ENCODE results near the gene IFI27L1. TPM values are rescaled to one million over a fixed set of nuclear protein-coding genes. Genes with fewer than 3 reads are reported as not detected.

The IFI27L1 gene
- polyA plus RNA-seq, 3 donors = 2.1 to 3.1 (median 2.2) TPM

DNA sequence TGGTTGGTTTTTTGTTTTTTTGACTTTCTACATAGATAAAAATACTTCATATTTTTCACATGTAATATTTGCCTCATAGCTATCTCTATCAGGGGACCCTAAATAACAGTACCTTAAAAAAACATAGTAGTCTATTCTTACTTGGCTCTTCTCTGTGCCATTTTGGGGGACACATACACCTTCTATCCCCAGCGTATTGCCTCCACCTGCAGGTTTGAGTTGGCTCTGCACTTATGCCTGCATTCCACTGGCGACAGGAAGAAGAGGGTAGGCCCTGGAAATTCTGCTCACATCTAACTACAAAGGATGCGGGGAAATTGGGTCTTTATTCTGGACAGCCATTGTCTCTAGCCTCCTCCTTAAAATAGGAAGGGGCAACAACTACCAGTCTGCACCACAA, 62.1 kb downstream of the IFI27L1 start:
- H3K4me3 Mint-ChIP-seq = no peak overlapping the region
- H3K27me3 Mint-ChIP-seq (ENCODE audit: low read depth in 3 of 3) = peaks cover 0 to 6% (median 0%) of the 10 kb centered on the region in 3 donors
- Histone ChIP-seq H3K9me3 (replicated peaks in 1 of 2; ENCODE audit: control insufficient read depth in 1 of 2, insufficient read depth in 1 of 2, low read length in 2 of 2) (no peaks in the 10 kb centered on the region), H3K4me1 (ENCODE audit: control insufficient read depth in 1 of 2, insufficient read depth in 2 of 2, low read length in 2 of 2) (peaks cover 8% of the 10 kb centered on the region in 2 donors), H2AFZ (ENCODE audit: insufficient read depth, low read depth, low read length, poor library complexity, severe bottlenecking) (no peak overlapping the region), H3K9ac (ENCODE audit: insufficient read depth, low read length, poor library complexity, severe bottlenecking) (no peak overlapping the region), H3K4me2 (replicated peaks; ENCODE audit: extremely low read depth, low read length, poor library complexity, severe bottlenecking) (no peak overlapping the region), H3K79me2 (ENCODE audit: insufficient read depth, low read length) (no peaks in the 10 kb centered on the region), H3K27me3 (ENCODE audit: control insufficient read depth in 2 of 2, insufficient read depth in 2 of 2, low read length in 2 of 2) (no peaks in the 10 kb centered on the region), H3K27ac (ENCODE audit: low read depth in 1 of 2, low read length in 2 of 2) (no peak overlapping the region), H4K20me1 (ENCODE audit: insufficient read depth, low read length) (no peaks in the 10 kb centered on the region), H3K4me3 (replicated peaks in 1 of 3; ENCODE audit: low read depth in 2 of 3, low read length in 3 of 3) (no peak overlapping the region), H3K36me3 (replicated peaks in 1 of 2; ENCODE audit: control insufficient read depth in 1 of 2, insufficient read depth in 2 of 2, low read length in 2 of 2) (no peaks in the 10 kb centered on the region)
- intact Hi-C loops (cut with micrococcal nuclease) = no loop called here
- peaks cover 13% of the 10 kb centered on the region for H3K4me1 Mint-ChIP-seq
- 100% methylated on average over 2 of the region's 3 CpGs for WGBS (ENCODE audit: insufficient coverage)
- TF ChIP-seq, protein P1, sequence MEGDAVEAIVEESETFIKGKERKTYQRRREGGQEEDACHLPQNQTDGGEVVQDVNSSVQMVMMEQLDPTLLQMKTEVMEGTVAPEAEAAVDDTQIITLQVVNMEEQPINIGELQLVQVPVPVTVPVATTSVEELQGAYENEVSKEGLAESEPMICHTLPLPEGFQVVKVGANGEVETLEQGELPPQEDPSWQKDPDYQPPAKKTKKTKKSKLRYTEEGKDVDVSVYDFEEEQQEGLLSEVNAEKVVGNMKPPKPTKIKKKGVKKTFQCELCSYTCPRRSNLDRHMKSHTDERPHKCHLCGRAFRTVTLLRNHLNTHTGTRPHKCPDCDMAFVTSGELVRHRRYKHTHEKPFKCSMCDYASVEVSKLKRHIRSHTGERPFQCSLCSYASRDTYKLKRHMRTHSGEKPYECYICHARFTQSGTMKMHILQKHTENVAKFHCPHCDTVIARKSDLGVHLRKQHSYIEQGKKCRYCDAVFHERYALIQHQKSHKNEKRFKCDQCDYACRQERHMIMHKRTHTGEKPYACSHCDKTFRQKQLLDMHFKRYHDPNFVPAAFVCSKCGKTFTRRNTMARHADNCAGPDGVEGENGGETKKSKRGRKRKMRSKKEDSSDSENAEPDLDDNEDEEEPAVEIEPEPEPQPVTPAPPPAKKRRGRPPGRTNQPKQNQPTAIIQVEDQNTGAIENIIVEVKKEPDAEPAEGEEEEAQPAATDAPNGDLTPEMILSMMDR (IDR thresholded peaks at IDR 0.05) = no peak
- no peak for DNase-seq
- H3K36me3 Mint-ChIP-seq = no peaks in the 10 kb centered on the region
- H3K9me3 Mint-ChIP-seq = peaks cover 0 to 1% (median 0%) of the 10 kb centered on the region in 7 donors
- no peak overlapping the region for H3K27ac Mint-ChIP-seq

DNA sequence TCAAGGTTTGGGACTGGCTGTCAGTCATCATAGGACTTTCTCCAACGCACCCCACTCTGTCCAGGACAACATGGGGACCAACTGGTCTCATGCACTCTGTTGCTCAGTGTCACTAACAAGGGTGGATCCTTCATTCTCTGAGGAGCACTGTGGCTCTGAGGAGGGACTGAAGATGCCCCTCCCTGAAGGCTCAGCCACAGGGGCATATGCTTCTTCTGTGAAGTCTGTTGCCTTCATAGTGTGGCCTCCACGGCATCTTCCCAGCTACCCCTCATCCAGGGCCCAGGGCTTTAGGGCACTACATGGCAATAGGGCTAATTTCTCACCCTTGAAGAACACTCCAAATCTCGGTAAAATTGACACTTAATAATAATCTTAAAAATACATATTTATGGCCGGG, 62.6 kb downstream of the IFI27L1 start:
- Mint-ChIP-seq H3K9me3 (peaks cover 0 to 1% (median 0%) of the 10 kb centered on the region in 7 donors), H3K27ac (no peak overlapping the region), H3K4me3 (no peak overlapping the region), H3K4me1 (peaks cover 13% of the 10 kb centered on the region), H3K36me3 (no peaks in the 10 kb centered on the region), H3K27me3 (ENCODE audit: low read depth in 3 of 3) (peaks cover 0 to 6% (median 0%) of the 10 kb centered on the region in 3 donors)
- Histone ChIP-seq H3K4me3 (replicated peaks in 1 of 3; ENCODE audit: low read depth in 2 of 3, low read length in 3 of 3) (no peak overlapping the region), H4K20me1 (ENCODE audit: insufficient read depth, low read length) (no peaks in the 10 kb centered on the region), H3K4me1 (ENCODE audit: control insufficient read depth in 1 of 2, insufficient read depth in 2 of 2, low read length in 2 of 2) (peaks cover 8% of the 10 kb centered on the region in 2 donors), H2AFZ (ENCODE audit: insufficient read depth, low read depth, low read length, poor library complexity, severe bottlenecking) (no peak overlapping the region), H3K36me3 (replicated peaks in 1 of 2; ENCODE audit: control insufficient read depth in 1 of 2, insufficient read depth in 2 of 2, low read length in 2 of 2) (no peaks in the 10 kb centered on the region), H3K9ac (ENCODE audit: insufficient read depth, low read length, poor library complexity, severe bottlenecking) (no peak overlapping the region), H3K79me2 (ENCODE audit: insufficient read depth, low read length) (no peaks in the 10 kb centered on the region), H3K4me2 (replicated peaks; ENCODE audit: extremely low read depth, low read length, poor library complexity, severe bottlenecking) (no peak overlapping the region), H3K9me3 (replicated peaks in 1 of 2; ENCODE audit: control insufficient read depth in 1 of 2, insufficient read depth in 1 of 2, low read length in 2 of 2) (no peaks in the 10 kb centered on the region), H3K27me3 (ENCODE audit: control insufficient read depth in 2 of 2, insufficient read depth in 2 of 2, low read length in 2 of 2) (no peaks in the 10 kb centered on the region), H3K27ac (ENCODE audit: low read depth in 1 of 2, low read length in 2 of 2) (no peak overlapping the region)
- DNase-seq = no peak
- intact Hi-C loops (cut with micrococcal nuclease) = no loop called here
- TF ChIP-seq, protein P1 (IDR thresholded peaks at IDR 0.05) = no peak
- 95% methylated on average over 2 of the region's 4 CpGs for WGBS (ENCODE audit: insufficient coverage)

Measured in CD14-positive monocyte (primary cell).